HG03280 (cell line): Measurements from ENCODE around the gene NSL1.

Experiments used
- ATAC-seq: cut with Tn5 transposase; IDR thresholded peaks from one replicate; pipeline ENCODE4 v1.9.1; 2021; ENCODE audit warnings: mild to moderate bottlenecking, moderate library complexity; ENCODE audit not compliant: unreplicated experiment

Gene NSL1

GRCh38 chr1:212687811-212688210 is 103.8 kb downstream of the NSL1 start:
- ATAC-seq, result no peak

- ATAC-seq, result no peak
Measured at GRCh38 chr1:212686591-212686990, 105.0 kb downstream of the NSL1 start.

GRCh38 chr1:212686069-212686468 is 105.5 kb downstream of the NSL1 start:
- no peak for ATAC-seq

GRCh38 chr1:212685429-212685828 is 106.1 kb downstream of the NSL1 start:
- ATAC-seq, result no peak

GRCh38 chr1:212684521-212685090 is 107.0 kb downstream of the NSL1 start:
- no peak for ATAC-seq

- ATAC-seq, result no peak
Measured at GRCh38 chr1:212684076-212684475, 107.5 kb downstream of the NSL1 start.

GRCh38 chr1:212683357-212683722 is 108.2 kb downstream of the NSL1 start:
- peak; percentile 68 for ATAC-seq

- ATAC-seq, result no peak
Measured at GRCh38 chr1:212680680-212681389, 110.7 kb downstream of the NSL1 start.

- peak; percentile 53 for ATAC-seq
Measured at GRCh38 chr1:212678456-212679410, 112.8 kb downstream of the NSL1 start.

- no peak for ATAC-seq
Measured at GRCh38 chr1:212677573-212677972, 114.0 kb downstream of the NSL1 start.

- ATAC-seq, result no peak
Measured at GRCh38 chr1:212677136-212677535, 114.4 kb downstream of the NSL1 start.
